Measurements from ENCODE around the gene POU2AF2.

Gene POU2AF2

DNA sequence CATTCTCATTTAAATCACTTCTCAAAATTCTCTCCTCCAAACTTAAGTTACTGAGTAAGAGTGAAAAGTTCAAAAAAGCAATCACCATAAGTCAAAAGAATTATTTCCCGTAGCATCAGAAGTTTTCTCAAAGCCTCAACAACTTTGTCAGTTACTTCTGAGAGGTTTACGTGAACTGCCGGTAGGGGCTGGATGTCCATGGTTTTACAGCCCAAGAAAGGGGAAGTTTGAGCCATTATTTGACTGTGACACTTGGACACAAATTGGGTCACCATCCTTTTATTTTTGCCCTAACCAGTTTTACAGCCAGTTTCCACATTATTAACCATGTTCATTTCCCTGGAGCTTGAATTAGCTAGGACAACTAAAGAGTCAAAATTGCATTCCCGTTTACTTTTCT is 60.4 kb downstream of the POU2AF2 start:
- H3K27me3 ChIP-seq (ENCODE audit: control insufficient read depth, low read length), result peaks cover 37% of the 10 kb centered on the region
- no peak overlapping the region for H3K4me2 ChIP-seq (ENCODE audit: low read length)
- no peaks in the 10 kb centered on the region for H3K9me2 ChIP-seq (replicated peaks; ENCODE audit: control insufficient read depth, low read length)
- no peak overlapping the region for H3K4me3 ChIP-seq (ENCODE audit: low read length)
- H3K36me3 ChIP-seq (ENCODE audit: control insufficient read depth, low read length), result no peaks in the 10 kb centered on the region
- H3F3A ChIP-seq (ENCODE audit: control insufficient read depth, insufficient read depth), result no peaks in the 10 kb centered on the region
- no peaks in the 10 kb centered on the region for H3K79me2 ChIP-seq (ENCODE audit: control insufficient read depth, low read length)
- TF ChIP-seq, protein P1, sequence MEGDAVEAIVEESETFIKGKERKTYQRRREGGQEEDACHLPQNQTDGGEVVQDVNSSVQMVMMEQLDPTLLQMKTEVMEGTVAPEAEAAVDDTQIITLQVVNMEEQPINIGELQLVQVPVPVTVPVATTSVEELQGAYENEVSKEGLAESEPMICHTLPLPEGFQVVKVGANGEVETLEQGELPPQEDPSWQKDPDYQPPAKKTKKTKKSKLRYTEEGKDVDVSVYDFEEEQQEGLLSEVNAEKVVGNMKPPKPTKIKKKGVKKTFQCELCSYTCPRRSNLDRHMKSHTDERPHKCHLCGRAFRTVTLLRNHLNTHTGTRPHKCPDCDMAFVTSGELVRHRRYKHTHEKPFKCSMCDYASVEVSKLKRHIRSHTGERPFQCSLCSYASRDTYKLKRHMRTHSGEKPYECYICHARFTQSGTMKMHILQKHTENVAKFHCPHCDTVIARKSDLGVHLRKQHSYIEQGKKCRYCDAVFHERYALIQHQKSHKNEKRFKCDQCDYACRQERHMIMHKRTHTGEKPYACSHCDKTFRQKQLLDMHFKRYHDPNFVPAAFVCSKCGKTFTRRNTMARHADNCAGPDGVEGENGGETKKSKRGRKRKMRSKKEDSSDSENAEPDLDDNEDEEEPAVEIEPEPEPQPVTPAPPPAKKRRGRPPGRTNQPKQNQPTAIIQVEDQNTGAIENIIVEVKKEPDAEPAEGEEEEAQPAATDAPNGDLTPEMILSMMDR (IDR thresholded peaks at IDR 0.05; ENCODE audit: low read depth, low read length, poor library complexity, severe bottlenecking), result no peak
- TF ChIP-seq EZH2phosphoT487 (IDR thresholded peaks at IDR 0.05; ENCODE audit: borderline replicate concordance, low read length), result no peak
- H3K9me3 ChIP-seq (ENCODE audit: control insufficient read depth, insufficient read depth, low read length), result no peaks in the 10 kb centered on the region
- peaks cover 9% of the 10 kb centered on the region for H3K4me1 ChIP-seq (ENCODE audit: control insufficient read depth, low read length)
- no peak overlapping the region for H3K27ac ChIP-seq (ENCODE audit: low read depth, low read length)
- no peaks in the 10 kb centered on the region for H4K20me1 ChIP-seq (ENCODE audit: control insufficient read depth, insufficient read depth, low read depth, low read length)

DNA sequence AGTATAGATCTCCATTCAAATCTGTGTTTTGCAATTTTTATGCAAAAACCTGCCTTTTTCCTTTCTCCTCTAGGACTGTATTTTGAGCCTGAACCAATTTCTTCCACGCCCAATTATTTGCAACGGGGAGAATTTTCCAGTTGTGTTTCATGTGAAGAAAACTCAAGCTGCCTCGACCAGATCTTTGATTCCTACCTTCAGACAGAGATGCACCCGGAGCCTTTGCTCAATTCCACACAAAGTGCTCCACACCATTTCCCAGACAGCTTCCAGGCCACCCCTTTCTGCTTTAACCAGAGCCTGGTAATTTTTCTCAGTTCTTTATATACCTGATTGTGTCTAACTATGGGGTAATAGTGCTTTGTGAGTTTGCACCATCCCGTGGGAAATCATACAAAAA is 60.8 kb downstream of the POU2AF2 start:
- Histone ChIP-seq H3K79me2 (ENCODE audit: control insufficient read depth, low read length) (no peaks in the 10 kb centered on the region), H3F3A (ENCODE audit: control insufficient read depth, insufficient read depth) (no peaks in the 10 kb centered on the region), H3K36me3 (ENCODE audit: control insufficient read depth, low read length) (no peaks in the 10 kb centered on the region), H3K9me3 (ENCODE audit: control insufficient read depth, insufficient read depth, low read length) (no peaks in the 10 kb centered on the region), H3K9me2 (replicated peaks; ENCODE audit: control insufficient read depth, low read length) (no peaks in the 10 kb centered on the region), H3K27me3 (ENCODE audit: control insufficient read depth, low read length) (peaks cover 37% of the 10 kb centered on the region), H3K4me2 (ENCODE audit: low read length) (no peak overlapping the region), H3K27ac (ENCODE audit: low read depth, low read length) (no peak overlapping the region), H3K4me3 (ENCODE audit: low read length) (no peak overlapping the region), H3K4me1 (ENCODE audit: control insufficient read depth, low read length) (peaks cover 9% of the 10 kb centered on the region), H4K20me1 (ENCODE audit: control insufficient read depth, insufficient read depth, low read depth, low read length) (no peaks in the 10 kb centered on the region)
- TF ChIP-seq EZH2phosphoT487 (IDR thresholded peaks at IDR 0.05; ENCODE audit: borderline replicate concordance, low read length), result no peak
- TF ChIP-seq, protein P1 (IDR thresholded peaks at IDR 0.05; ENCODE audit: low read depth, low read length, poor library complexity, severe bottlenecking), result no peak

DNA sequence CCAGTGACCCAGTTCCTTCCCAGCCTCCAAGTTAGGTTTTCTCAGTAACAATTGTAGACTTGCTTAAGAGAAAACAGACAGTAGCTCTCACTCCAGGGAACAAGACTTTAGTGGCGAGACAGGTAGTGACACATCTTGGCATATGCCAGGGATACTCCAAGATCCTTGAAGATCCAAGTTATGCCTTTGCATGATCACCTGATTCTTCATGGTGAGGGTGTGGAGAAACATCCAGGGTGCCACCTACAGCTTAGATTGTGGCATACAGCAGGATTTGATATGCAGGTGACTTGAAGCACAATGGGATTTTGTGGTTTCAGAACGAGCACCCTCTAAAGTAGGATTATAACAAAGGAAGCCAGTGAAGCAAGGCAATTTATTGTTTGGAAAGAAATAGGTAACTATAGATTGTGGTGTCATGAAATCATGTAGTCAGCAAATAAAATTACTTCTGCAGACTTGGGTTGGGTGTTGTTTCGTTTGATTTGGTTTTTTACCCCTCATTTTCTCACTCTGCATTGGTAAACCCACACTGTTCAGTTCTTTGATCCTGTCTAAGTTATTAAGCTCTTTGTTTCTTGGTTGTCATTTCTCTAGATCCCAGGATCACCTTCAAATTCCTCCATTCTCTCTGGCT is 62.1 kb downstream of the POU2AF2 start:
- Histone ChIP-seq H3K9me2 (replicated peaks; ENCODE audit: control insufficient read depth, low read length) (no peaks in the 10 kb centered on the region), H3K79me2 (ENCODE audit: control insufficient read depth, low read length) (no peaks in the 10 kb centered on the region), H3K27me3 (ENCODE audit: control insufficient read depth, low read length) (peaks cover 36% of the 10 kb centered on the region), H3K9me3 (ENCODE audit: control insufficient read depth, insufficient read depth, low read length) (no peaks in the 10 kb centered on the region), H3K27ac (ENCODE audit: low read depth, low read length) (no peak overlapping the region), H3K4me2 (ENCODE audit: low read length) (no peak overlapping the region), H3K36me3 (ENCODE audit: control insufficient read depth, low read length) (no peaks in the 10 kb centered on the region), H4K20me1 (ENCODE audit: control insufficient read depth, insufficient read depth, low read depth, low read length) (no peaks in the 10 kb centered on the region), H3F3A (ENCODE audit: control insufficient read depth, insufficient read depth) (no peaks in the 10 kb centered on the region), H3K4me1 (ENCODE audit: control insufficient read depth, low read length) (peaks cover 5% of the 10 kb centered on the region), H3K4me3 (ENCODE audit: low read length) (no peak overlapping the region)
- TF ChIP-seq, protein P1 (IDR thresholded peaks at IDR 0.05; ENCODE audit: low read depth, low read length, poor library complexity, severe bottlenecking), result no peak
- TF ChIP-seq EZH2phosphoT487 (IDR thresholded peaks at IDR 0.05; ENCODE audit: borderline replicate concordance, low read length), result no peak
